Astrocyte (in vitro differentiated cells and primary cell): Measurements from ENCODE around the gene FBXL13.
"Not testable (repeated sequence)": the region's sequence is repeated elsewhere in the genome, so short reads cannot be mapped to it uniquely, and the experiment has no call there.

Experiments used
- CTCF ChIP-seq: IDR thresholded peaks from 2 replicates; pipeline ENCODE4 v1.5.1; 2011; ENCODE audit warnings: low read depth, mild to moderate bottlenecking, inconsistent platforms, low read length, moderate library complexity; ENCODE audit not compliant: insufficient read depth
- EZH2 ChIP-seq: IDR thresholded peaks from 2 replicates; pipeline ENCODE4 v1.6.1; 2012; ENCODE audit warnings: mild to moderate bottlenecking, low read length, inconsistent platforms; ENCODE audit not compliant: insufficient read depth

- not testable (repeated sequence) for TF ChIP-seq CTCF, EZH2
Observed at GRCh38 chr7:102770467-102770866, 304.1 kb downstream of the FBXL13 start.
